K562 (cell line): ENCODE results near the gene HIVEP1. TPM values are rescaled to one million over a fixed set of nuclear protein-coding genes. Genes with fewer than 3 reads are reported as not detected.

Source experiments
- ATAC-seq: fragments of 200-7000 bp; cut with Tn5 transposase; 3 replicates; pipeline ENCODE4 v1.9.1; 2020; ENCODE audit warnings: moderate library complexity
- BruUV-seq: library from RNA; stranded (reverse); fragments of 400-500 nt; replicated peaks from 2 replicates; lab custom pipeline; 2021; lab: Mats Ljungman, UMichigan
- CTCF ChIA-PET: fragments of 300-600 bp; formaldehyde crosslinking; extraction: SDS; loops from one replicate; lab custom pipeline; 2021; ENCODE audit warnings: low intra/inter-chr PET ratio; lab: Yijun Ruan, JAX
- POLR2A ChIA-PET: fragments of 300-600, 350-650 bp; sonication (Branson Sonifier 250); formaldehyde crosslinking; extraction: SDS; loops from one replicate; lab custom pipeline; 2021; ENCODE audit warnings: antibody characterized with exemption, inconsistent platforms; lab: Yijun Ruan, JAX
- DNase-seq, 4 experiments: peaks; one replicate each; pipeline versions ENCODE4 v3.0.0 to v3.0.0-alpha.2; 2011 to 2018; ENCODE audit warnings: low spot score in 3 of 4, mixed read lengths in 3 of 4; ENCODE audit errors: extremely low read depth in 1 of 4
- FAIRE-seq: peaks from 2 replicates; lab custom pipeline; 2011; peaks lifted over from hg19 to GRCh38; lab: Jason Lieb, UNC
- H2AFZ ChIP-seq: 2 replicates; pipeline ENCODE4 v1.6.0; 2011; ENCODE audit warnings: low read depth, low read length, control low read depth, inconsistent platforms
- H3K27ac ChIP-seq: fragments of 200-600 bp; 3 replicates; pipeline ENCODE4 v1.8.0; 2011; ENCODE audit warnings: low read depth, mild to moderate bottlenecking, control low read depth, inconsistent platforms, low read length, moderate library complexity, mixed read lengths; ENCODE audit errors: extremely low read depth
- H3K27me3 ChIP-seq, 2 experiments: fragments of 300-600 bp in 1 of 2; 2 replicates in 1 of 2; 3 replicates in 1 of 2; pipeline versions ENCODE4 v1.6.0 to v1.8.0; 2011; ENCODE audit warnings: inconsistent platforms in 2 of 2, low read length in 2 of 2, mild to moderate bottlenecking in 1 of 2, mixed read lengths in 1 of 2, moderate library complexity in 1 of 2; ENCODE audit not compliant: control insufficient read depth in 2 of 2, insufficient read depth in 2 of 2
- H3K36me3 ChIP-seq: fragments of 300-600 bp; 3 replicates; pipeline ENCODE4 v1.8.0; 2011; ENCODE audit warnings: mild to moderate bottlenecking, low read length, inconsistent platforms; ENCODE audit not compliant: control insufficient read depth, insufficient read depth
- H3K4me1 ChIP-seq, 2 experiments: fragments of 200-600 bp in 1 of 2; replicated peaks in 1 of 2; 2 replicates in 1 of 2; 3 replicates in 1 of 2; pipeline versions ENCODE4 v1.5.1 to v1.8.0; 2011; ENCODE audit warnings: inconsistent platforms in 2 of 2, low read length in 2 of 2, mild to moderate bottlenecking in 1 of 2, mixed read lengths in 1 of 2, moderate library complexity in 1 of 2; ENCODE audit not compliant: control insufficient read depth in 2 of 2, insufficient read depth in 2 of 2
- H3K4me2 ChIP-seq: 2 replicates; pipeline ENCODE4 v1.6.1; 2011; ENCODE audit warnings: low read length, control low read depth, inconsistent platforms, mixed read lengths; ENCODE audit not compliant: insufficient read depth
- H3K4me3 ChIP-seq: fragments of 200-600 bp; sonication (generic), shearing (Covaris generic); 2 replicates; pipeline ENCODE4 v1.5.1; 2016; ENCODE audit warnings: control low read depth, inconsistent platforms
- H3K79me2 ChIP-seq: fragments of 200-600 bp; 3 replicates; pipeline ENCODE4 v1.8.0; 2011; ENCODE audit warnings: low read length, inconsistent platforms; ENCODE audit not compliant: control insufficient read depth, insufficient read depth
- H3K9ac ChIP-seq, 2 experiments: 2 replicates each; pipeline versions ENCODE4 v1.6.0 to v1.6.1; 2011; ENCODE audit warnings: low read depth in 2 of 2, low read length in 2 of 2, control low read depth in 1 of 2, inconsistent platforms in 1 of 2, mild to moderate bottlenecking in 1 of 2, mixed read lengths in 1 of 2; ENCODE audit not compliant: insufficient read depth in 1 of 2
- H3K9me1 ChIP-seq: one replicate; pipeline ENCODE4 v1.6.0; 2011; ENCODE audit warnings: inconsistent platforms, mild to moderate bottlenecking, low read length, moderate library complexity; ENCODE audit not compliant: control insufficient read depth, insufficient read depth
- H3K9me3 ChIP-seq: replicated peaks from 2 replicates; pipeline ENCODE4 v1.5.1; 2011; ENCODE audit warnings: low read depth, low read length, inconsistent platforms; ENCODE audit not compliant: control insufficient read depth, insufficient read depth
- H4K20me1 ChIP-seq: replicated peaks from 2 replicates; pipeline ENCODE4 v1.6.1; 2011; ENCODE audit warnings: low read length, inconsistent platforms, mixed read lengths; ENCODE audit not compliant: control insufficient read depth, insufficient read depth
- ATF6 ChIP-seq: sonication (generic); formaldehyde crosslinking; IDR thresholded peaks from 2 replicates; pipeline ENCODE4 v1.4.0; 2020; ENCODE audit warnings: mild to moderate bottlenecking, missing genetic modification reagents
- C11orf30 ChIP-seq: fragments of 450-650 bp; IDR thresholded peaks from 2 replicates; pipeline ENCODE4 v1.6.1; 2016; ENCODE audit warnings: low read depth, mild to moderate bottlenecking
- GABPB2 ChIP-seq: fragments of 250-450 bp; sonication (Bioruptor Pico); conservative IDR thresholded peaks from 2 replicates; pipeline ENCODE4 v1.5.1; 2021; ENCODE audit warnings: mild to moderate bottlenecking
- KDM1A ChIP-seq, 2 experiments: fragments of 450-650 bp; IDR thresholded peaks; 2 replicates each; pipeline ENCODE4 v1.6.1; 2016; ENCODE audit warnings: mild to moderate bottlenecking in 2 of 2
- L3MBTL2 ChIP-seq: fragments of 450-650 bp; IDR thresholded peaks from 2 replicates; pipeline ENCODE4 v1.6.1; 2016; ENCODE audit warnings: mild to moderate bottlenecking, moderate library complexity
- MEF2D ChIP-seq: conservative IDR thresholded peaks from 2 replicates; pipeline ENCODE4 v1.6.1; 2016; ENCODE audit warnings: low read depth, missing genetic modification characterization, missing compliant biosample characterization
- MTF1 ChIP-seq: fragments of 250-450 bp; sonication (Bioruptor Pico); IDR thresholded peaks from 2 replicates; pipeline ENCODE4 v1.9.0; 2021; ENCODE audit warnings: moderate library complexity, mild to moderate bottlenecking, inconsistent platforms, borderline replicate concordance
- SAFB ChIP-seq: fragments of 200-400 bp; formaldehyde crosslinking; IDR thresholded peaks from 2 replicates; pipeline ENCODE4 v1.6.1; 2017; ENCODE audit warnings: low read depth, low read length, borderline replicate concordance
- SMARCE1 ChIP-seq: fragments of 450-650 bp; IDR thresholded peaks from 2 replicates; pipeline ENCODE4 v1.7.1; 2016; ENCODE audit warnings: mild to moderate bottlenecking
- TCFL5 ChIP-seq: fragments of 250-450 bp; sonication (Bioruptor Pico); conservative IDR thresholded peaks from 2 replicates; pipeline ENCODE4 v1.6.1; 2021; ENCODE audit warnings: mild to moderate bottlenecking, moderate library complexity, matching md5 sums
- XRCC4 ChIP-seq: IDR thresholded peaks from one replicate; pipeline ENCODE4 v1.6.1; 2011; ENCODE audit not compliant: insufficient read depth, insufficient read length; ENCODE audit errors: extremely low read depth
- ZNF384 ChIP-seq: IDR thresholded peaks from 2 replicates; pipeline ENCODE4 v1.6.1; 2012; ENCODE audit warnings: low read depth, low read length, improper control_type of control experiment
- ZNF717 ChIP-seq: fragments of 250-450 bp; sonication (Bioruptor Pico); IDR thresholded peaks from 2 replicates; pipeline ENCODE4 v1.5.0; 2021
- ZZZ3 ChIP-seq: fragments of 450-650 bp; IDR thresholded peaks from 2 replicates; pipeline ENCODE4 v1.6.1; 2016; ENCODE audit warnings: antibody characterized with exemption, mild to moderate bottlenecking, moderate library complexity
- WGBS: fragments of 100-300 bp; shearing (Covaris generic); methylation state at CpG from one replicate; pipeline ENCODE4 v1.1.6; 2016; ENCODE audit warnings: low coverage, mixed read lengths; ENCODE audit not compliant: insufficient coverage; ENCODE audit errors: missing lambda C conversion rate; 5-methylcytosine and 5-hydroxymethylcytosine counted together
- in situ Hi-C: fragments of 300-500 bp; cut with MboI; formaldehyde crosslinking; loops from 4 replicates; pipeline ENCODE4 v1.15.0; 2018; ENCODE audit warnings: inconsistent platforms, mixed read lengths
- intact Hi-C: fragments of 100-400 bp; cut with micrococcal nuclease; formaldehyde crosslinking; loops from 2 replicates; pipeline ENCODE4 v1.14.2; 2022
- polyA plus RNA-seq, 8 experiments: library from polyadenylated mRNA; depleted of rRNA in 4 of 8; stranded (reverse) in 5 of 8; unstranded in 3 of 8; fragments of >200 nt; fragmentation: Nextera tagmentation in 2 of 8; fragmentation: Illumina TruSeq in 1 of 8; extraction: Ambion mirVana in 2 of 8; extraction: Trizol in 1 of 8; gene quantifications; 2 replicates each; pipeline versions ENCODE4 v1.2.1 to v1.2.3, GENCODE V29; 2011 to 2014; ENCODE audit warnings: inconsistent platforms in 1 of 8, missing spikeins in 1 of 8
- total RNA-seq, 7 experiments: library from RNA; depleted of rRNA in 6 of 7; stranded (reverse); fragments of >200 nt in 6 of 7; fragmentation: Illumina TruSeq in 2 of 7; extraction: Trizol in 2 of 7; gene quantifications; 2 replicates each; pipeline versions ENCODE4 v1.2.1 to v1.2.3, GENCODE V29; 2011 to 2021; ENCODE audit warnings: low replicate concordance in 1 of 7

HIVEP1 gene
- total and polyA plus RNA-seq, 9 of the 15 experiments (the other 6 are each of a cell fraction or from before 2014, with no cell fraction given): 6.0 to 33.3 (median 21.7) TPM

- intact Hi-C loops (no loop called here), in situ Hi-C loops (no loop called here)
- POLR2A ChIA-PET: interaction anchor here (0.6 to 1.2 kb wide), 2 partner anchors 11 to 375 kb away, joined by 5 to 6 read pairs; no protein-coding TSS in a partner anchor
- Histone ChIP-seq H3K79me2 (peaks cover 6% of the 10 kb centered on the region; the same call in 1 of the 3 replicates), H3K9me1 (no peaks in the 10 kb centered on the region), H3K4me1 (no peaks in the 10 kb centered on the region), H3K27ac (no peak overlapping the region), H3K4me3 (no peak overlapping the region), H3K9ac (no peak overlapping the region), H3K4me2 (no peak overlapping the region), H3K36me3 (peaks cover 51% of the 10 kb centered on the region), H4K20me1 (no peaks in the 10 kb centered on the region), H3K27me3 (no peaks in the 10 kb centered on the region), H3K9me3 (no peaks in the 10 kb centered on the region), H2AFZ (no peak overlapping the region)
- WGBS: 86% methylated on average over 4 of the region's 4 CpGs
- DNase-seq (no peak), FAIRE-seq (no peak), ATAC-seq (no peak)
- no TSS peak for BruUV-seq
- CTCF ChIA-PET: no interaction called here
- no peak for TF ChIP-seq GABPB2 (CRISPR knock-in tag)
- no peak for TF ChIP-seq MTF1 (CRISPR knock-in tag)
- no peak for TF ChIP-seq TCFL5 (CRISPR knock-in tag)
- TF ChIP-seq L3MBTL2: no peak
Observed at GRCh38 chr6:12160326-12160725, 148.2 kb downstream of the HIVEP1 start.

- H4K20me1 ChIP-seq: no peaks in the 10 kb centered on the region
- no peak overlapping the region for H3K9ac ChIP-seq
- no peaks in the 10 kb centered on the region for H3K9me1 ChIP-seq
- POLR2A ChIA-PET: no interaction called here
- peaks cover 6% of the 10 kb centered on the region; the same call in 1 of the 3 replicates for H3K79me2 ChIP-seq
- no peak overlapping the region for H3K27ac ChIP-seq
- CTCF ChIA-PET: no interaction called here
- TF ChIP-seq C11orf30 (no peak), KDM1A (IDR thresholded peaks at IDR 0.05) (no peak), ATF6 (CRISPR knock-in tag) (no peak), SAFB (no peak), ZZZ3 (no peak), SMARCE1 (no peak), MEF2D (tag) (no peak), ZNF384 (no peak), XRCC4 (no peak), ZNF717 (CRISPR knock-in tag) (no peak)
- BruUV-seq: no TSS peak
- no peak for FAIRE-seq
- H3K4me2 ChIP-seq: no peak overlapping the region
- no peak overlapping the region for H3K4me3 ChIP-seq
- H3K9me3 ChIP-seq: no peaks in the 10 kb centered on the region
- WGBS: 93% methylated on average over 5 of the region's 5 CpGs
- H2AFZ ChIP-seq: no peak overlapping the region
- intact Hi-C loops (no loop called here), in situ Hi-C loops (no loop called here)
- no peak for ATAC-seq
- DNase-seq: no peak
- peaks cover 51% of the 10 kb centered on the region for H3K36me3 ChIP-seq
- no peaks in the 10 kb centered on the region for H3K4me1 ChIP-seq
- no peaks in the 10 kb centered on the region for H3K27me3 ChIP-seq
Observed at GRCh38 chr6:12162213-12162612, 150.1 kb downstream of the HIVEP1 start.
